ENCODE data around the gene BYSL. TPM values are rescaled to one million over a fixed set of nuclear protein-coding genes. Genes with fewer than 3 reads are reported as not detected.

Gene BYSL
- total RNA-seq, 1 experiment from 2014 or later: 58.0 TPM

GRCh38 chr6:41896281-41896680 lies 25.0 kb upstream of the BYSL start:
- H3K4me3 Mint-ChIP-seq (ENCODE audit: unreplicated experiment): no peak overlapping the region
- no peak for TF ChIP-seq CTCF (IDR thresholded peaks at IDR 0.05; ENCODE audit: unreplicated experiment)
- TSS peak; percentile 57 for BruUV-seq (replicated peaks)
- no peaks in the 10 kb centered on the region for H3K9me3 Mint-ChIP-seq (ENCODE audit: unreplicated experiment)
- peaks cover 11% of the 10 kb centered on the region for H3K36me3 Mint-ChIP-seq (ENCODE audit: insufficient read depth, unreplicated experiment)
- ChIA-PET POLR2A (interaction anchor here (0.6 to 3.0 kb wide), 11 partner anchors 9 to 154 kb away, joined by 3 to 35 read pairs (median 3); partner anchors contain the start of genes BYSL, MED20 and TAF8), CTCF (interaction anchor here (1.0 to 1.9 kb wide), 4 partner anchors 25 to 111 kb away, joined by 3 to 7 read pairs (median 5); partner anchors contain the start of genes BYSL and MED20)
- H3K4me1 Mint-ChIP-seq (ENCODE audit: insufficient read depth, unreplicated experiment): peaks cover 9% of the 10 kb centered on the region
- DNase-seq (ENCODE audit: unreplicated experiment): no peak
- no peaks in the 10 kb centered on the region for H3K27me3 Mint-ChIP-seq (ENCODE audit: insufficient read depth, unreplicated experiment)
- H3K27ac Mint-ChIP-seq (ENCODE audit: low read depth, unreplicated experiment): no peak overlapping the region
- intact Hi-C loops (cut with micrococcal nuclease): no loop called here

- Mint-ChIP-seq H3K27me3 (ENCODE audit: insufficient read depth, unreplicated experiment) (no peaks in the 10 kb centered on the region), H3K36me3 (ENCODE audit: insufficient read depth, unreplicated experiment) (peaks cover 49% of the 10 kb centered on the region), H3K4me3 (ENCODE audit: unreplicated experiment) (no peak overlapping the region), H3K9me3 (ENCODE audit: unreplicated experiment) (no peaks in the 10 kb centered on the region), H3K4me1 (ENCODE audit: insufficient read depth, unreplicated experiment) (peaks cover 14% of the 10 kb centered on the region), H3K27ac (ENCODE audit: low read depth, unreplicated experiment) (no peak overlapping the region)
- no peak for TF ChIP-seq CTCF (IDR thresholded peaks at IDR 0.05; ENCODE audit: unreplicated experiment)
- no peak for DNase-seq (ENCODE audit: unreplicated experiment)
- no TSS peak for BruUV-seq (replicated peaks)
- CTCF ChIA-PET: interaction anchor here (0.7 kb wide), 1 partner anchor 15 kb away, joined by 3 read pairs; no protein-coding TSS in a partner anchor
- POLR2A ChIA-PET: no interaction called here
- intact Hi-C loops (cut with micrococcal nuclease): no loop called here
Measured at GRCh38 chr6:41900861-41901260, 20.4 kb upstream of the BYSL start.

- peak; percentile 45 for DNase-seq (ENCODE audit: unreplicated experiment)
- Mint-ChIP-seq H3K4me1 (ENCODE audit: insufficient read depth, unreplicated experiment) (peaks cover 8% of the 10 kb centered on the region), H3K4me3 (ENCODE audit: unreplicated experiment) (no peak overlapping the region), H3K9me3 (ENCODE audit: unreplicated experiment) (no peaks in the 10 kb centered on the region), H3K27me3 (ENCODE audit: insufficient read depth, unreplicated experiment) (no peaks in the 10 kb centered on the region), H3K36me3 (ENCODE audit: insufficient read depth, unreplicated experiment) (peaks cover 60% of the 10 kb centered on the region), H3K27ac (ENCODE audit: low read depth, unreplicated experiment) (no peak overlapping the region)
- BruUV-seq (replicated peaks): no TSS peak
- ChIA-PET POLR2A (no interaction called here), CTCF (interaction anchor here (2.1 kb wide), 1 partner anchor 19 kb away, joined by 6 read pairs; the partner anchor contains the start of genes BYSL and MED20)
- intact Hi-C loops (cut with micrococcal nuclease): no loop called here
- peak; percentile 19 for TF ChIP-seq CTCF (IDR thresholded peaks at IDR 0.05; ENCODE audit: unreplicated experiment)
Measured at GRCh38 chr6:41901882-41902519, 19.3 kb upstream of the BYSL start.

GRCh38 chr6:41909727-41910126 lies 11.6 kb upstream of the BYSL start:
- H3K36me3 Mint-ChIP-seq (ENCODE audit: insufficient read depth, unreplicated experiment): peaks cover 87% of the 10 kb centered on the region
- ChIA-PET POLR2A (interaction anchor here (0.6 to 1.3 kb wide), 3 partner anchors 11 to 1087 kb away, joined by 3 to 4 read pairs (median 3); no protein-coding TSS in a partner anchor), CTCF (interaction anchor here (1.0 kb wide), 1 partner anchor 12 kb away, joined by 3 read pairs; the partner anchor contains the start of genes BYSL and MED20)
- BruUV-seq (replicated peaks): no TSS peak
- intact Hi-C loops (cut with micrococcal nuclease): no loop called here
- no peaks in the 10 kb centered on the region for H3K27me3 Mint-ChIP-seq (ENCODE audit: insufficient read depth, unreplicated experiment)
- H3K4me1 Mint-ChIP-seq (ENCODE audit: insufficient read depth, unreplicated experiment): peaks cover 6% of the 10 kb centered on the region
- DNase-seq (ENCODE audit: unreplicated experiment): no peak
- TF ChIP-seq CTCF (IDR thresholded peaks at IDR 0.05; ENCODE audit: unreplicated experiment): no peak
- H3K27ac Mint-ChIP-seq (ENCODE audit: low read depth, unreplicated experiment): no peak overlapping the region
- no peaks in the 10 kb centered on the region for H3K9me3 Mint-ChIP-seq (ENCODE audit: unreplicated experiment)
- H3K4me3 Mint-ChIP-seq (ENCODE audit: unreplicated experiment): no peak overlapping the region

All from MCF 10A (cell line).